Stimulated activated CD4-positive, alpha-beta T cell treated with anti-CD3 and anti-CD28 coated beads, TNF-alpha, amount 100 ng/mL, for 24 hours (primary cell): ENCODE measurements around the gene ARSA.

Source experiments
- DNase-seq, 3 experiments: peaks; one replicate each; pipeline ENCODE4 v3.0.0-alpha.2; 2020; ENCODE audit warnings: low read depth in 3 of 3

ARSA gene

DNA sequence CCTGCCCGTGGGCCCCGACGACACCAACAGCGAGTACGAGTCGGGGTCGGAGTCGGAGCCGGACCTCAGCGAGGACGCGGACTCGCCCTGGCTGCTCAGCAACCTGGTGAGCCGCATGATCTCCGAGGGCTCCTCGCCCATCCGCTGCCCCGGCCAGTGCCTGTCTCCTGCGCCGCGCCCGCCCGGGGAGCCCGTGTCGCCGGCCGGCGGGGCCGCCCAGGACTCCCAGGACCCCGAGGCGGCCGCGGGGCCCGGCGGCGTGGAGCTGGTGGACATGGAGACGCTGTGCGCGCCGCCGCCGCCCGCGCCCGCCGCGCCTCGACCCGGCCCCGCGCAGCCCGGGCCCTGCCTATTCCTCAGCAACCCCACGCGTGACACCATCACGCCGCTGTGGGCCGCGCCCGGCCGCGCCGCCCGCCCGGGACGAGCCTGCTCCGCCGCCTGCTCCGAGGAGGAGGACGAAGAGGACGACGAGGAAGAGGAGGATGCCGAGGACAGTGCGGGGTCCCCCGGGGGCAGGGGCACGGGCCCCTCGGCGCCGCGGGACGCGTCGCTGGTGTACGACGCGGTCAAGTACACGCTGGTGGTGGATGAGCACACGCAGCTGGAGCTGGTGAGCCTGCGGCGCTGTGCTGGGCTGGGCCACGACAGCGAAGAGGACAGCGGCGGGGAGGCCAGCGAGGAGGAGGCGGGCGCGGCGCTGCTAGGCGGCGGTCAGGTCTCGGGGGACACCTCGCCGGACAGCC is 23.5 kb downstream of the ARSA start:
- no peak for DNase-seq

DNA sequence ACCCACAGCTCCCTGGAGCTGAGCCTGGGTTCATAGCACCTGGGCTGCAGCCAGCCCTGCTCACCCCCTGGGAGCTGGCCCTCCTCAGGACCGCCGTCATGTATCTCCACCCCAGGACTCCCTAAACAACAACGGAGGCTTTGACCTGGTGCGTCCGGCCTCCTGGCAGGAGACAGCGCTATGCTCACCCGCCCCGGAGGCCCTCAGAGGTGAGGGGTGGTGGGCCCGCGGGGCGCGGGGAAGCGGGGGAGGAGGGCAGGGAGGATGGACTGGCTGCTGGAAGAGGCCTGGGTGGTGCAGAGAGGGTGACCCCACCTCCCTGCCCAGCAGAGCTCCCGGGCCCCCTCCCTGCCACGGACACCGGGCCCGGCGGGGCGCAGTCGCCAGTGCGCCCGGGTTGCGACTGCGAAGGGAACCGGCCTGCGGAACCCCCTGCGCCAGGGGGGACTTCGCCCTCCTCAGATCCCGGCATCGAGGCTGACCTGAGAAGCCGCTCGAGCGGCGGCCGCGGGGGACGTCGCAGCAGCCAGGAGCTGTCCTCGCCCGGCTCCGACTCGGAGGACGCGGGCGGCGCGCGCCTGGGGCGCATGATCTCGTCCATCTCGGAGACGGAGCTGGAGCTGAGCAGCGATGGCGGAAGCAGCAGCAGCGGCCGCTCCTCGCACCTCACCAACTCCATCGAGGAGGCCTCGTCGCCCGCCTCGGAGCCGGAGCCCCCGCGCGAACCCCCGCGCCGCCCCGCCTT is 24.3 kb downstream of the ARSA start:
- DNase-seq: no peak

DNA sequence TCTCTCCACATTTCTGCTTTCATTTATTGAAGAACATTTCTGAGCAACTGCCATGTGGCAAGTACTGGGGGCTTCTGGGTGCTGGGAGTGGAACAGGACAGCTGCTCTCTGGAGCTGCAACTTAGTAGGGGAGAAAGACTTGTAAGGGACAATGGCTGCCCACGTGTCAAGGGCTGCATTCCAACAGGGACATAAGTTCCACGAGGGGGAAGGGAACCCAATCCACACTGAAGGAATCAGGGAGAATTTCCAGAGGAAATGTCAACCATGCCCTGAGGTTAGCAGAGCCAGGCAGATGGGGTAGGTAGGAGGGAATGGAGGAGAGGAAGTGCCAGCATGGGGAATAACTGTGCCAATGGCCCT is 25.6 kb downstream of the ARSA start:
- DNase-seq: no peak

DNA sequence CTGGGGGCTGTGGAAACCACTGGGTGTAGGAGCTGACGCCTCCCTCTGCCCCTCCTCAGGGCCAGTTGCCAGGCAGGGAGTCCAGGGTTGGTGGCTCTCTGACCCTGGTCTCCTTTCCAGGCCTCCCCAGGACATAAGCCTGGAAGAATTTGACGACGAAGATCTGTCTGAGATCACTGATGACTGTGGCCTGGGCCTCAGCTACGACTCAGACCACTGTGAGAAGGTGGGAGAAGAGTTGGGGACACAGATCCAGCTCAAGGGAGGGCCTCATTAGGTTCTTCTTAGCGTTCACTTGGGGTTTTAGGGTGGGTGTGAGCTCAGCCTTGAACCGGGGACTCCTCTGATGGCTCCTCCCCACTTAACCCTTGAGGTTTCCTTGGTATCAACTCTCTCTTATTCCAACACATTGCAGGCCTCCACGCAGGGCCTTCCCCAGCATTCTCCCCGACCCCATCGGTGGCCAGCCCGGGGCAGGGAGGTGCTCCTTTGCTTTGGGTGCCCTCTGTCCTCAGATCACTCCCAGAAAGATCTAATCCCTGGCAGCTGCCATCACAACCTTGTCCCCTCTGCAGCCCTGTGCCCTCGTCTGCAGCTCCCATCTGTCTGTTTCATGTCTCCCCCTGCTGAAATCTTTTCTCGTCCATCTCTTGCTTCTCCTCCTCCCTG is 26.1 kb downstream of the ARSA start:
- no peak for DNase-seq

DNA sequence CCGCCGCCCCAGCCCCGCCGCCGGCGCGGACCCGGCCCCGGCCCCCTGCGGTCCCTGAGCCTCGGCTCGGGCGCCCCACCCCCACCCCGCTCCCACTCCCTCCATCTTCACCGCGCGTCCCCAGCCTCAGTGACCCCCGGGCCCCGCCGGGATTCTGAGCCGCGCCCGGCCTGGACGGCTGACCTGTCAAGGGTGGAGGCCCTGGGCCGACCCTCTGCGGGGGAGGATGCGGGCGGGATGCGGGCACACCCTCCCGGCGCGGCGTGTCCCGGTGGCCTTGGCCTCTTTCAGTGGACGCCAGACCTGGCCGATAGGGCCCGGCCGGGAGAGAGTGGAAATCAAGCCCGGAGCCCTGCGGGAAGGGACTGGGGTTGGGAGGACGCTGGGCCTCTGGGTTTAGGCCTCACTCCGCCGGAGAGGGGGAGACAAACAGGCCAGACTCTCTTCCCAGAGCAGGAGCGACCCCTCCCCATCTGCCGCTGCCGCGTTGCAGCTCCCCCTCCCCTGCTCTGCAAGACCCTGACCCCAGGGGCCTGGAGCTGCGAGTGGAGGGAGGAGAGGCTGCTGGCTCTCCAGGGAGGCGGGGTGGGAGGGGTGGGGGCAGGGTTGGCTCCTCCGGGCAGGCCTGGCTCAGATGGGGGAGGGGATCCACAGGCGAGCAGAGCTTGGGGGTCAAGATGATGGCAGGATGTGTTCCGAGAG is 26.8 kb downstream of the ARSA start:
- no peak for DNase-seq

DNA sequence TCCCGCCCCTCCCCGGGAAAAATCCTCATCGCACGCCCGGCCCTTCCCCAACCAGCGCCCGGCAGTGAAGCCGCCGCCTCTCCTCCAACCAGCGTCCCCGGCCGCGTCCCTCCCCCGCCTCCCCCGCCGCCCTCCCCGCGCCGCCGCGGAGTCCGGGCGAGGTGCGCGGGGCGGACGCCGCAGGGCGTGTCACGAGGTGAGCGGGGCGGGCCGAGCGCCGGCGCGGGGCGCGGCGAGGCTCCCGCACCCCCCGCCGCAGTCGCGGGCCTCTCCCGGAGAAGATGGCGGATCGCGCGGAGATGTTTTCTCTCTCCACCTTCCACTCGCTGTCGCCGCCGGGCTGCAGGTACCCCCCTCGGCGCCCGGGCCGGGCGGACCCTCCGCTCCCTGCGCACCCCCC is 27.4 kb downstream of the ARSA start, which contains the start of gene MAPK8IP2:
TSS of gene MAPK8IP2 (plus strand) at position 256 of the 400 bp plus-strand sequence. CDS start at position 282, 26 bp downstream.
- no peak for DNase-seq

DNA sequence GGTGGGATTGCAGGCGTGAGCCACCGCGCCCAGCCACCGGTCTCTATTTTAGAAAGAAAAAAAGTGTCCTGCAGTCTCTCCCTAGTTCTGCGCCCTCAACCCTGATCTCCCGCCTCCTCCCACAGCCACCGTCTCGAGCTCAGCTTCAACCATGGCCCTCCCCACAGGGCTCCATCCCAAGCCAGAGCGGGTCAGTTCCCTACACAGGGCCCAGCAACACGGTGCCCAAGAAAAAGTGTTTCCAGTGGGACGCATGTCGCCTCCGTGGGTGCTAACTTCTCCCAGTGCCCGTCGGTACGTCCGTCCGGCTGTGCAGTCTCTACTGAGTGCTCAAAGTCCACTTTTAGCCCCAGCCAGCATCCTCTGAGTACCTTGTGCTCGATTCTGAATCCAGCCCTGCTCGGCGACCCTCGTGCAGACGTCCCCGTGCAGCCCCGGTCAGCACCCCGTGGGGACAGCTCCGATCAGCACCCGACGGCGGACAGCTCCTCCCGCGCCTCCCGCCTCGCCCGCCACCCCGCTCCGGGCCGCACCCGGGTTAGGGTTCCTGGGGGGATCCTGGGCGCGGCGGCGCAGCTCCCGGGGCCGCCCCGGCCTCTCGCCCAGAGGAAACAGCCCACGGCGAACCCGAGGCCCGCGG is 28.0 kb downstream of the ARSA start:
- DNase-seq: peak; percentile 22 to 46 (median 28)

DNA sequence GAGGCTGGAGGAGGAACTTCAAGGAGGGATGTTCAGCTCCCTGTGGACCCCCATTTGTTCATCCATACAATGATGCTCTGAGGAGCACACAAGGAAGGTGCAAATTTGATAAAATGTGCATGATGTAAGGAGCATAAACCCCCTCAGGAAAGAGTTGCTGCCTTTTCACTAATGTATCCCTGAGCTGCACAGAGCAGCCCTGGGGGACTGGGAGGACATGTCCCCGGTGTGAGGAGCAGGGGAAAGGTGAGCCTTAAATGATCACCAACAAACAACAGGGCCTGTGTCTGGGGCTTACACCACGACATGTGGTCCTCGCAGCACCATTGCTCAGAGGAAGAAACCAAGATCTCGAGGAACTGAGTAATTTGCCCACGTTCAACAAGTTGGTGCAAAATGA is 30.9 kb downstream of the ARSA start:
- no peak for DNase-seq

DNA sequence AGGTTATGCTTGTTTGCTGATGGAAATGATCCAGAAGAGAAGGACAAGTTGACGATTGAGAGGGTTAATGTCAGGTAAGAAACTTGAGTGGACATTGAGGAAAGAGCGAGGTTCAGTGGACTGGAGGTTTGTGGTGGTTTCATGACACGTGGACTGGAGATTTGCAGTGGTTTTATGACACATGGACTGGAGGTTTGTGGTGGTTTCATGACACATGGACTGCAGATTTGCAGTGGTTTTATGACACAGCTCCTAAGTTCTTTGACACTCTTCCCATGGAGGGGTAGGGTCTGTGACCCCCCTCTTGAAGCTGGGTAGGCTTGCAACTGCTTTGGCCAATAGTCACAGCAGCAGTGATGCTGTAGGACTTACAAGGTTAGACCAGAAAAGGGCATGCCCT is 32.8 kb downstream of the ARSA start:
- no peak for DNase-seq

DNA sequence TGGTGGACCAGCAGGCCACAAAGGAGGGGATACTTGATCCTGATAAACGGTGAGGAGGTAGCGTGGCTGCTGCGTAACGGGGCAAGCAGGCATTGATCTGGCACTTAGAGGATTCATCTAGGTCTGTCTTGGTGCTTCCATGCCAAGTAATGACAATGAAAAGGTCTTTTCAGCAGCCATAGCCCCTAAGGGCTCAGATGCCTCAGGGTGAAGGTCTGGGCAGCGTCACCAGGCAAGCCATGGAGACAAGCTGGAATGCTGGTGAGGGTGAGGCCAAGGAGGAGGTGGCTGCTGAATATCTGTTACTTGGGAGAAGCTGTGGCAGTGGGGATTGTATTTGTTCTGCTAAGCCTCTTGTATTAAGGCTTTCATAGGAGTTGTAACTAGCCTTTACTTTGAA is 40.5 kb downstream of the ARSA start:
- no peak for DNase-seq

DNA sequence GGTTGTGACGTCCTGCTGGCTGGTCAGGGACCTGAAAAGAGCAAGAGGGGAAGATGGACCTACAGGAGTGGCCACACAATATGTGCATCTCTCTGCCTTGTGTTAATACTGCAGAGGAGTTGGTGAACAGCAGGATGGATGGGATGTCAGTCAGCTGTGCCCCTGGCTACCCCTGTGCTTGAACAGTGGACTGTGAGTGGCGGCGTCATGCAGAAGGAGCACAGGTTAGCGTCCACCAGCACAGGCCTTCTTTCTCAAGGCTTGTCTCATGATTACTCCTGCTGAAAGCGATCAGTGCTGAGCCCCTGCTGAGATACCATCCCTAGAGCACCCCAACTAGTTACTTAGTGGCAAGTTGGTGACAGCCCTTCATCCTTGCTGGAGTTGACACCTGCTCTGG is 41.5 kb downstream of the ARSA start:
- DNase-seq: no peak

DNA sequence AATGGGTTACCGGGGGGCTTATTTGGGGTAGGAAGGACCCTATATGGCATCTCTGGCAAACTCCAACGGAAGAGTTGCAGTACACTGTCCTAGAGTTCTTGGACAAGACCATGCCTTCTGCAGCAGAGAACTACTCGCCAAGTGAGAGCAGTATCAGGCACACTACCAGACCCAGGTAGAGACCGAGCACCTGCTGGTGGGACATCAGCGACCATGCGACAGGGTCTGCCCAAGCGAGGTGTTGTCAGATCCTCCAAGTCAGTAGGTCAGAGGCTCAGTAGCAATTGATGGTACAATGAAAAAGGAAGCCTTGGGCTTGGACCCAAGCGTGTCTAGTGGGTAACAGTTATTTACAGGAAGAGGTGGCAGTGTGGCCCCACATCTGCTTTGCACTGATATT is 42.2 kb downstream of the ARSA start:
- no peak for DNase-seq

DNA sequence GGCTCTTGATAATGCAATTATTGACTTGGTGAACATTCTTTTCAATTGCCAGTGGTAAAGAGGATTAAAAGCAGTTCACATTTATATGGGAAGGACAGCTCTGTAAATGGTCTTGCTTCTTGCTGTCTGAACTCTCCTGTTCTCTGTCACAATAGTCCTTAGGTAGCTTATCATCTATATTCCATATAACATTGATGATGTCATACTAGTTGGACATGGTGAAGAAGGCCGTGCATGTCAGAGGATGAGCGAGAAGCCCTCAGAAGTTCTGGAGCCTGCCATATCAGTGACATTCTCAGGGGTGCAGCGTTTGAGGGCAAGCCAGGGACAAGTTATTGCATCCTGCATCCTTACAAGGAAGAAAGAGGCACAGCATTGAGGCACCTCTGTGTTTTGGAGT is 42.7 kb downstream of the ARSA start:
- no peak for DNase-seq

DNA sequence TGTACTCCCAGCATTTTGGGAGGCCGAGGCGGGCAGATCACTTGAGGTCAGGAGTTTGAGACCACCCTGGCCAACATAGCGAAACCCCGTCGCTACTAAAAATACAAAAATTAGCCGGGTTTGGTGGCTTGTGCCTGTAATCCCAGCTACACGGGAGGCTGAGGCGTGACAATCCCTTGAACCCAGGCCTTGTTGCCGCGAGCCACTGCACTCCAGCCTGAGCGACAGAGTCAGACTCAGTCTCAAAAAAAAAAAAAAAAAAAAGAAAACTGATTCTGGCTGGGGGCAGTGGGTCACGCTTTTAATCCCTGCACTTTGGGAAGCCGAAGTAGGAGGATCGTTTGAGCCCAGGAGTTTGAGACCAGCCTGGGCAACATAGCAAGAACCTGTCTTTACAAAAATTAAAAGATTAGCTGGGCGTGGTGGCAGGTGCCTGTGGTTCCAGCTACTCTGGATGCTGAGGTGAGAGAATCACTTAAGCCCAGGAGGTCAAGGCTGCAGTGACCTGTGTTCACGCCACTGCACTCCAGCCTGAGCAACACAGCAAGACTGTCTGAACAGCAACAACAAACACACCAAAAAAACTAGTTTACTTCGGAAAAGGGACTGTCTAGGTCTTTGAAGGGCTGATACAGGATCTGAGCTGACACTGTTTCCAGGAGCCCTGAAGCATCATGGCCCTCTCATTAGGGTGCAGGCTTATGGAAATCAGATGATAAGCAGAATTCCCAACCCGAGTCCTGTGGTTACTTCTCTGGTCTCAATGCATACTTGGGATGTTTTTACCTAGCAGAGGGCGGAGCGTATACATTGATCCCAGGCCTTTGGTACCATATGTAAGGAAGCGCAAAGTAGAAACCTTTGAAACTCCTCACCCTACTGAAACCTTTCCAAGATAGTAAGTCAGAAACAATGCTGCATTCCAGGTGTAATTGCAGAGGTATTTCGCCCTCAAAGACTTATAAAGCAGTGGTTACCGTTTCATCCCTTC is 43.6 kb downstream of the ARSA start:
- no peak for DNase-seq

DNA sequence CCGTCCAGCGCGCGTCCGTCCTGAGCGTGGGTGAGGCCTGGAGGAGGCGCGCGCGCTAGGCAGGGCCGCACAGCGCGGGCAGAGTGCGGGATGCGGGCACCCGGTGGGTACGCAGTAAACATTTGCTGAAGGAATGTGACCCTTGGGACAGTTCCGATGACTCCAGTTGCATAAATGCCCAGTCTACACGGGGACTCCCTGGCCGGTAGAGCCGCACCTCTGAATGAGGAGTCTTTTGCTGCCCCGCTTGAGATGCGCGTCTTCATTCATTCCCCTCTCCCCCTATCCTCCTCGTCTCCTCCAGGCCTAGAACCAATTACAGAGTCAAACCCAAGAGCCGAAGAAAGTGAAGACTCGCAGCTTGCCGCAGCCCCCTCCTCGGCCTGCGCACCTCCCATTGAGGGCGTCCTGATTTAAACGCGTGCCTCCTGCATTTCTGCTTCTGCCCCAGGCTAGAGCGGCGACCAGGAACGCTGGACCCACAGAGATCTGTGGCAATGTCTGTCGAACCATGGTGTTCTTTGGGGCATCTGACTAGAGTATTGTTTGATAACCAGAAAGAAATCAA is 44.6 kb downstream of the ARSA start:
- DNase-seq: peak in 1 of 3 experiments; percentile 14

DNA sequence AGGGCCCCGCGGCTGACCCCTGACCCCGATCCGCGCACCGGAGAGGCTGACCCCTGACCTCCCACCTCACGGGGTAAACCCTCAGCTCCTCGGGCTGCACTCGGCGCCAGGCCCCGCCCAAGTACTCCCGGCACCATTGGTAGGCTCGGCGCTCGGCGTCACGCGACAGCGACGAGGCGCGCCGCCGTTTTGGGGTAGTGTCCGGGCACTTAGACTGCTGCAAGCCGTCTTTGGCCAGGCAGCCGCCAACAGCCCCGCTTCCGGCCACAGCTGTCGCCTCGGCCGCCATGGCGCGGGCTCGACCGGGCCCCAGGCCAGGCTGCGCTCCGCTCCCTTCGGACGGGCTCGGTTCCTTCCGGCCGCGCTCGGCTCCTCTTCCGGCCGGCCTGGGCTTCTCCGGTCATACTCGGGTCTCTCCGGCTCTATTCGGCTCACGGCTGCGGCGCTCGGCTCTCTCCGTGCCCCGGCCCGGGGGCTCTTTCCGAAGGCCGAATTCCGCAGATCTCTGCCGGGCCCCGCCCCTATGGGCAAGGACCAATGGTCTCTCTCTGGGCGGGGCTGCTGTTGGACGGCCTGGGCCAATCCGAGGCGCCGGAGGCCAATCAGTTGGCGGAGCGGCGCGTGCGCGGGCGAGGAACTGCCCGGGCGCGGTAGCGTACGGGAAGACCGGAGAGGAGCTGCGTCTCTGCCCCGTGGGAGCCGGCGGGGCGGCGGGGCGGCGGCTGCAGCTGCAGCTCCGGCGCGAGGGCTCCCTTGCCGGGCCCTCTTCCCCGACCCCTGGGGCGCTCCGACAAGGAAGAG is 45.3 kb downstream of the ARSA start, which contains the start of gene CHKB:
TSS of gene CHKB (minus strand) at position 357 of the 801 bp plus-strand sequence. CDS start at position 289, 68 bp downstream.
- peak; percentile 96 to 99 (median 97) for DNase-seq

DNA sequence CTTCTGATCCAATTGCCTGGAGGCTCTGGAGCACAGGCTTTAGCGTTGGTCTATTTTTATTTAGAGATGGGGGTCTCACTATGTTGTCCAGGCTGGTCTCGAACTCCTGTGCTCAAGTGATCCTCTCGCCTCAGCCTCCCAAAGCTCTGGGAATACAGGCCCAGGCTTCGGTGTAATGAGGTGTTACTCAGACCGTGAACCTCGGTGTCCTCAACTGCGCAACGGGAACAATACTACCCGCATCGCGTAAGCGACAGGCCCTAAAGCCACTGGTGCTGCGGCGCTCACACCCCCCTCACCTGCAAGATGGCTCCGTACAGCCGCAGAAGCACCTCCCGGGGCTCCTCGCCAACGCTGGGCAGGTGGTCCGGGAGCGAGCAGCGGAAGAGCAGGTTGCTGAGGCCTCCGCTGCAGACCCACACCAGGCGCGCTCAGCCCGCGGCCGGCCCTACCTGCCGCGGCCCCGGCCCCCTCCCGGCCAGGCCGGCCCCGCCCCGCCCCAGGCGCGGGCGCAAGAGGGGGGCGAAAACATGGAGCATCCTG is 45.9 kb downstream of the ARSA start:
- DNase-seq: peak in 1 of 3 experiments; percentile 24

DNA sequence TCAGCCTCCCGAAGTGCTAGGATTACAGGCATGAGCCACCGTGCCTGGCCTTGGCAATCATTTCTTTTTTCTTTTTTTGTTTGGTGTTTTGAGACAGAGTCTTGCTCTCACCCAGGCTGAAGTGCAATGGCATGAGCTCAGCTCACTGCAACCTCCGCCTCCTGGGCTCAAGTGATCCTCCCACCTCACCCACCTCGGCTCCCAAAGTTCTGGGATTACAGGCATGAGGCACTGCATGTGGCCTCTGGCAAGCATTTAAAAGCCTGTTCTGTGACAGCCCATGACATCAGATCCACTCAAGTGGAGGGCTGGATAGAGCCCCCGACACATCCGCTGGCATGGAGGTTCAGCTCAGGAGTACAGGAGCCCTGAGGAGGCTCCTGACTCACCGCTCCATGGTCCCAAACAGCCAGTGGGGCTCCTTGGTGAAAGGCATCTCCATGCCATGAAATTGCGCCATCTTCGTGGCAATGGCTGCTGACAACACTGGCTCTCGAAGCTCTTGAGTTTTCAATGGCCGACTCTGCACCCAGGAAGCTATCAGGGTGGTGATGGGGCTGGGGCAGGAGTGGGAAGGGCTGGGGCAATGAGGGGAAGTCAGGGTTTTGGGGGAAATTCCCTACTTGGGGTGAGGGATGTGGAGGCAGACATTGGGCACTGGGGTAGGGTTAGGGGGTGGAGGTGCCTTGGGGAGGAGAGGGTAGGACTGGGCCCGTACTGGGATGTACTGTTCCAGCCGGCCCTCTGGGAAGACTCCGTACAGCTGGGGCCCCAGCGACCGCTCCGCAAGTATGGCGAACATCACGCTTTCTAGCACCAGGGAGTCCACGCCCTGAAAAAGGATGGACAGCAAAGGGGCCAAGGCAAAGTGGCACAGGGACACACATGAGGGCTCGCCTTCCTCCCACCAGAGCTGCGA is 46.7 kb downstream of the ARSA start:
- no peak for DNase-seq
